Lung (tissue), 12 donors: ENCODE data around the gene PCDHA2. TPM values are rescaled to one million over a fixed set of nuclear protein-coding genes. Genes with fewer than 3 reads are reported as not detected.
"Not testable (repeated sequence)": the region's sequence is repeated elsewhere in the genome, so short reads cannot be mapped to it uniquely, and the experiment has no call there.

Experiments
- ATAC-seq: fragments of 200-7000 bp; cut with Tn5 transposase; one replicate; pipeline ENCODE4 v1.9.1; 2020; ENCODE audit warnings: moderate number of reproducible peaks; ENCODE audit not compliant: insufficient read depth, low FRiP score
- DNase-seq, 3 donors: peaks; one replicate each; pipeline ENCODE4 v3.0.0-alpha.2; 2013 to 2017
- H3K27ac ChIP-seq, 2 donors: one replicate each; pipeline ENCODE4 v1.5.1; 2013; ENCODE audit warnings: mild to moderate bottlenecking in 2 of 2, moderate library complexity in 2 of 2, control low read depth in 1 of 2, inconsistent platforms in 1 of 2, low read depth in 1 of 2, low read length in 1 of 2
- H3K27me3 ChIP-seq, 3 donors: one replicate each; pipeline ENCODE4 v1.5.1; 2013; ENCODE audit warnings: low read length in 2 of 3; ENCODE audit not compliant: control insufficient read depth in 3 of 3, insufficient read depth in 3 of 3
- H3K36me3 ChIP-seq, 4 donors: one replicate each; pipeline ENCODE4 v1.5.1; 2013; ENCODE audit warnings: low read length in 4 of 4, mild to moderate bottlenecking in 1 of 4, moderate library complexity in 1 of 4; ENCODE audit not compliant: control insufficient read depth in 4 of 4, insufficient read depth in 4 of 4
- H3K4me1 ChIP-seq, 5 donors: one replicate each; pipeline ENCODE4 v1.5.1; 2013; ENCODE audit warnings: low read length in 5 of 5, mild to moderate bottlenecking in 2 of 5, moderate library complexity in 1 of 5; ENCODE audit not compliant: control insufficient read depth in 5 of 5, insufficient read depth in 5 of 5
- H3K4me3 ChIP-seq: one replicate; pipeline ENCODE4 v1.5.1; 2013; ENCODE audit warnings: mild to moderate bottlenecking, control low read depth, moderate library complexity
- H3K9ac ChIP-seq, 2 donors: one replicate each; pipeline ENCODE4 v1.5.1; 2013; ENCODE audit warnings: low read length in 2 of 2, control low read depth in 1 of 2; ENCODE audit not compliant: insufficient read depth in 1 of 2
- H3K9me3 ChIP-seq, 4 donors: one replicate each; pipeline ENCODE4 v1.5.1; 2013; ENCODE audit warnings: low read length in 3 of 4, mild to moderate bottlenecking in 1 of 4, moderate library complexity in 1 of 4; ENCODE audit not compliant: control insufficient read depth in 4 of 4, insufficient read depth in 3 of 4
- CTCF ChIP-seq: IDR thresholded peaks from 2 replicates; pipeline ENCODE4 v1.5.1; 2012; ENCODE audit warnings: mild to moderate bottlenecking; ENCODE audit errors: control extremely low read depth, extremely low read depth
- WGBS, 2 donors: extraction: QIAGEN DNeasy Blood & Tissue Kit; methylation state at CpG; one replicate each; pipeline ENCODE4 v1.1.7; 2013; 5-methylcytosine and 5-hydroxymethylcytosine counted together
- polyA plus RNA-seq, 2 donors: library from polyadenylated mRNA; stranded (reverse); fragments of 200-250 nt; gene quantifications; one replicate each; pipeline ENCODE4 v1.2.1, GENCODE V29; 2013
- total RNA-seq, 2 donors: library from RNA; depleted of rRNA in 1 of 2; stranded (reverse); fragments of >200 nt in 1 of 2; gene quantifications; one replicate each; pipeline ENCODE4 v1.2.1, GENCODE V29; 2014 to 2021
- donor health status: control.
- donor health status: control.
- donor health status: Bipolar disorder and iron deficiency.
- donor health status: healthy.
- donor health status: DM: yes; HTN: yes; CAD: no.

The PCDHA2 gene
- total and polyA plus RNA-seq, 4 donors, result 0.02 to 0.43 (median 0.15) TPM; not detected in 1

GRCh38 chr5:140821375-140822280, 27.0 kb downstream of the PCDHA2 start, which contains the start of gene PCDHA5:
TSS of gene PCDHA5 (plus strand) at chr5:140821613.
- H3K4me1 ChIP-seq, result no peaks in the 10 kb centered on the region
- no peak for ATAC-seq
- 25 to 37% methylated on average over 39 of the region's 39 CpGs for WGBS, 2 donors
- no peak within 1 kb of the TSS for H3K4me3 ChIP-seq
- no peak for TF ChIP-seq CTCF
- peak in 1 of 3 donors; percentile 10 for DNase-seq
- no peaks in the 10 kb centered on the region for H3K36me3 ChIP-seq
- H3K9ac ChIP-seq, result no peak within 1 kb of the TSS
- H3K9me3 ChIP-seq, result peaks cover 0 to 21% (median 0%) of the 10 kb centered on the region in 4 donors
- no peak within 1 kb of the TSS for H3K27ac ChIP-seq
- H3K27me3 ChIP-seq, result no peaks in the 10 kb centered on the region

- WGBS, 2 donors, result 25 to 27% methylated on average over 6 of the region's 6 CpGs
Measured at GRCh38 chr5:140822281-140822629, 27.6 kb downstream of the PCDHA2 start.

GRCh38 chr5:140822969-140823368, 28.3 kb downstream of the PCDHA2 start:
- H3K27me3 ChIP-seq, H3K4me1 ChIP-seq, H3K4me3 ChIP-seq, ATAC-seq, H3K27ac ChIP-seq, H3K9ac ChIP-seq, H3K36me3 ChIP-seq, DNase-seq: not testable (repeated sequence)
- WGBS, 2 donors, result 50 to 58% methylated on average over 48 of the region's 48 CpGs
- peaks cover 0 to 20% (median under 1%) of the 10 kb centered on the region in 4 donors for H3K9me3 ChIP-seq

More at GRCh38 chr5:140822281-140822629, 27.6 kb downstream of the PCDHA2 start:
- Histone ChIP-seq H3K9ac (no peak overlapping the region), H3K27me3 (no peaks in the 10 kb centered on the region), H3K9me3 (peaks cover 0 to 19% (median 0%) of the 10 kb centered on the region in 4 donors), H3K27ac (no peak overlapping the region), H3K36me3 (no peaks in the 10 kb centered on the region), H3K4me1 (no peaks in the 10 kb centered on the region), H3K4me3 (no peak overlapping the region)
- TF ChIP-seq CTCF, result no peak
- no peak for ATAC-seq
- no peak for DNase-seq

GRCh38 chr5:140823475-140823874, 28.8 kb downstream of the PCDHA2 start:
- no peak for TF ChIP-seq CTCF
- no peak for ATAC-seq
- DNase-seq, result no peak
- H3K9ac ChIP-seq, result no peak overlapping the region
- peaks cover 0 to 4% (median 0%) of the 10 kb centered on the region in 3 donors for H3K27me3 ChIP-seq
- no peaks in the 10 kb centered on the region for H3K4me1 ChIP-seq
- peaks cover 0 to 24% (median 3%) of the 10 kb centered on the region in 4 donors for H3K9me3 ChIP-seq
- H3K4me3 ChIP-seq, result no peak overlapping the region
- WGBS, 2 donors, result 55 to 62% methylated on average over 35 to 38 of the region's 38 CpGs
- H3K27ac ChIP-seq, result no peak overlapping the region
- no peaks in the 10 kb centered on the region for H3K36me3 ChIP-seq
